ENCODE results near the gene PCDHAC2.

DNA sequence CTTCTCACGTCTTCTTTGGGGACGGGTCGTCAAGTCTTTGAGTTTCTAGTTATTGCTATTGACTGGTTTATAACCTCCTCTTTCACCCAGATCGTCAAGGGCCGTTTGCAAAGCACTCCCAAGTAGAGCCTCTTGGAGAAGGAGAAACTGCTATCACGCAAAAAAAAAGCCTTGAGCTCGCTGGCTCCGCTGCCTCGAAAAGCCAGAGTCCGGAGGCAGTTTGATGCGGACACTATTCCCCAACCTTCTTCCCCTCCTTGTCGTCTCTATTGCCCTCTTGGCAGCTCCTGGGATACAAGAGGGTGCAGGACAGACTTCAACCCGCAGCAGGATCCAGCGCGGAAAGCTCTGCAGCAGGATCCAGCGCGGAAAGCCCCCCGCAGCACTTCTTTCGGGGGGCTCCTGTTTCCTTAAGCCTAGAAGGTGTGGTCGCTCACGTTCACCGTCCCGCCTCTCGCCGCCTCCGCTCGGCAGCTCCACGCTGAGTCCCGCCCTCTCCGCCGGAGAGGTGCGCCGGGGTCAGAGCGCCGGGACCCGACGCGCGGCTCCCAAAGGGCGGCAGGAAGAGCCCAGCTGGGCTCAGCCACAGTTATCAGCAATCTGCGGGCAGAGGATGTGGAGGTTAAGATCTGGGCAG is 40.4 kb upstream of the PCDHAC2 start, which contains the start of gene PCDHAC1:
- TF ChIP-seq, protein P1, sequence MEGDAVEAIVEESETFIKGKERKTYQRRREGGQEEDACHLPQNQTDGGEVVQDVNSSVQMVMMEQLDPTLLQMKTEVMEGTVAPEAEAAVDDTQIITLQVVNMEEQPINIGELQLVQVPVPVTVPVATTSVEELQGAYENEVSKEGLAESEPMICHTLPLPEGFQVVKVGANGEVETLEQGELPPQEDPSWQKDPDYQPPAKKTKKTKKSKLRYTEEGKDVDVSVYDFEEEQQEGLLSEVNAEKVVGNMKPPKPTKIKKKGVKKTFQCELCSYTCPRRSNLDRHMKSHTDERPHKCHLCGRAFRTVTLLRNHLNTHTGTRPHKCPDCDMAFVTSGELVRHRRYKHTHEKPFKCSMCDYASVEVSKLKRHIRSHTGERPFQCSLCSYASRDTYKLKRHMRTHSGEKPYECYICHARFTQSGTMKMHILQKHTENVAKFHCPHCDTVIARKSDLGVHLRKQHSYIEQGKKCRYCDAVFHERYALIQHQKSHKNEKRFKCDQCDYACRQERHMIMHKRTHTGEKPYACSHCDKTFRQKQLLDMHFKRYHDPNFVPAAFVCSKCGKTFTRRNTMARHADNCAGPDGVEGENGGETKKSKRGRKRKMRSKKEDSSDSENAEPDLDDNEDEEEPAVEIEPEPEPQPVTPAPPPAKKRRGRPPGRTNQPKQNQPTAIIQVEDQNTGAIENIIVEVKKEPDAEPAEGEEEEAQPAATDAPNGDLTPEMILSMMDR (IDR thresholded peaks at IDR 0.05; ENCODE audit: low read depth, low read length) = no peak
- no peak for TF ChIP-seq EZH2phosphoT487 (IDR thresholded peaks at IDR 0.05; ENCODE audit: low read depth)

Measured in OCI-LY3 (cell line).